Erythroblast (primary cell): ENCODE data around the gene HIF3A.
A peak's percentile ranks its signal among the peaks of the same experiment; 100 is the strongest.
"Not testable (repeated sequence)": the region's sequence is repeated elsewhere in the genome, so short reads cannot be mapped to it uniquely, and the experiment has no call there.

ENCODE experiments used
- DNase-seq, 2 experiments: peaks; one replicate each; lab custom pipeline; 2025; lab: John Stamatoyannopoulos, UW
- GATA1 ChIP-seq: IDR thresholded peaks from 2 replicates; pipeline ENCODE4 v1.6.1; 2011; ENCODE audit warnings: low read depth, mild to moderate bottlenecking, control low read depth, low read length, moderate library complexity
- POLR2A ChIP-seq: IDR thresholded peaks from 2 replicates; pipeline ENCODE4 v1.6.1; 2011; ENCODE audit warnings: mild to moderate bottlenecking, low read length

The HIF3A gene

DNA sequence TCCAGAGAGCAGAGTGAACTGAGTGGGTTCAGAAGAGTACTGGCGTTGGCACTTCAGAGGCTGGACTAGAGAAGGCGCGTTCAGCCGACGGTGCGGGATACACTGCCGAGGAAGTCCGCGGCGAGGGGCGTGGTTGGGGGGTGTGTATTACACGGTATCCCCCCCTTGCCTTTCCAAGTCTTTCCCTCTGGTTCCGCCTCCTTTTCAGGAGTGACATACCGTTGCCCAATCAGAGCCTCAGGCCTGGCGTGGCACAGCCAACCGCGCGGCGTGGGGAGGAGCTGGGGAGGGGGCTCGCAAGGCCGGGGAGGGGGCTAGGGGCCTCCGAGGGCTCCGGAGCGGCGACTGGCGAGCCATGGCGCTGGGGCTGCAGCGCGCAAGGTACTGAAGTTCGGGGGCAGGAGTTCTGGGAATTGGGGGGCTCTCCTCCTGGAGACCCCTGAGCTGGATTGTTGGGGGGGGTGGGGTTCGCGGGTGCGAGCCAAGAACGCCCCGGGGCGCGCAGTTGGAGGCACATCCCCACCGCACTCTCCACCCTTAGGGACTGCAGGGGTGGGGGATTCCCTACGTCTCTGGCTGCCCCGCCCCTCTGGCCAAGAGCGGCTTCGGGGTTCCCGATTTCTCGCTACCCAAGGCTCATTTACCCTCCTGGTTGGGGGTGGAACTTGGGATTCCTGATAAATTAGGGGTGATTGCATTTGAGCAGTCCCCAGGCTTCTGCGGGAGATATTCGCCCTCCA, at the start of gene HIF3A:
Gene HIF3A (plus strand): TSS at position 321 of the 740 bp plus-strand sequence. CDS start 35 bp downstream, at position 356.
- DNase-seq = peak in 1 of 2 experiments; percentile 15
- TF ChIP-seq POLR2A = no peak
- no peak for TF ChIP-seq GATA1

DNA sequence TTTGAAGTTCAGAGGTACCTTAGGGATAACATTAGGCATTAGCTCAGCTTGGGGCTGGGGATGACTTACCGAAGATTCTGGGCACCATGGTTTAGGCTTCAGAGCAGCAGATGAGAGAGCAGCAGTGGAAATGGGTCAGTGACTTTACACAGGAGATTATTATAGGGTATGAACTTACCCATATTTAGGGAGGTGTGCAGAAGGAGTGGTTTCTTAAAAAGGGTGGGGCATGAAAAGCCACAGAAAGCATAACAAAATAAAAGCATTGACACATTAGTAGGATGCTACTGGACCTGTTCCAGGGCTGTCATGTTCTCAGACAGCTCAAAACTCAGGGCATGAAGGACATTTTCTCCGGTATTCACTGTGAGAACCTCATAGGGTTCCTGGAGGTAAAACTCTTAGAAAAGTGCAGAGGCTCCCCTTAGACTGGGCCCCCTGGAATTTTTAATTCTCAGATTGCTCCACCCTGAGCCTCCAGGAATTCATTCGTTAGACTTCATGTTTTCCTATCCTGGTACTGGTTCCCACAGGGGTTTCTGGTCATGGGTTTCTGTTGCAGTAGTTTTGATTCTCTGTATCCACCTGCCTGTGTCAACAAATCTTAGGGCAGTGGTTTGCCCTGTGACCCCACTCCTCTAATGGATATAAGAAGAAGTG, 46.6 kb upstream of the HIF3A start:
- TF ChIP-seq GATA1 (no peak), POLR2A (no peak)
- DNase-seq = no peak

DNA sequence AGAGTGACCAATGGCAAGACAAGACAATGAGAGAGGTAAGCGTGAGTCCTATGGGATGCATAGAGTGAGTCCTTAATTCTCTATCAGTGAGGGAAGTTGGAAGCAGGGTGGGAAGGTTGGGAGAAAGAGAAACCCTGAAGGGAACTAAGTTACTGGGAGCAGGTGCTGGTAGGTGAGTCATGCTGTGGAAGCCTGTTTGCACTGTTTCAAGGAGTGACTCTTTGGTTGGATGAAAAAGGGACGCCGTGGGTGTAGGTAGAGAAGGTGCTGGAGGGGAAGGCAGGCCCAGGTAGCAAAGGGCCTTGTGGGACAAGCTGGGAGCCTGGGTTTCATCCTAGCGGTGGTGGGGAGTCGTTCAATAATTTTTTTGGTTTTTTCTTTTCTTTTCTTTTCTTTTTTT, 45.4 kb upstream of the HIF3A start:
- DNase-seq = no peak
- TF ChIP-seq GATA1 = no peak
- no peak for TF ChIP-seq POLR2A

DNA sequence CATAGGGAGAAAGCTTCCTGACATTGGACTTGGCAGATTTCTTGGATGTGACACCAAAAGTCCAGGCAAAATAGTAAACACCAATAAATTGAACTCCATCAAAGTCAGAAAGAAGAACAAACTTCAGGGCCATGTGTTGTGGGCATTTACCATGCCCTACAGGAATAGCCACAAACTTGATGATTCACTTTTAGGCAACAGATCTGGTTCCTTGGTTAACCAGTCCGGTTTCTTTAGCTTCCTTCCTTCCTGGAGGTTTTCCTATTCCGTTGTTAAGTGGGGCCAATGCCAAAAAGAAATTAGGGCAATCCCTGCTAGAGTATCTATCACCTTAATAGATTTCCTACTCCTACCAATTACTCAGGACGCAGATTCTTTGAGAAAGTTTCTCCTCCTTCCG, 42.1 kb upstream of the HIF3A start:
- no peak for DNase-seq
- no peak for TF ChIP-seq GATA1
- TF ChIP-seq POLR2A = no peak

DNA sequence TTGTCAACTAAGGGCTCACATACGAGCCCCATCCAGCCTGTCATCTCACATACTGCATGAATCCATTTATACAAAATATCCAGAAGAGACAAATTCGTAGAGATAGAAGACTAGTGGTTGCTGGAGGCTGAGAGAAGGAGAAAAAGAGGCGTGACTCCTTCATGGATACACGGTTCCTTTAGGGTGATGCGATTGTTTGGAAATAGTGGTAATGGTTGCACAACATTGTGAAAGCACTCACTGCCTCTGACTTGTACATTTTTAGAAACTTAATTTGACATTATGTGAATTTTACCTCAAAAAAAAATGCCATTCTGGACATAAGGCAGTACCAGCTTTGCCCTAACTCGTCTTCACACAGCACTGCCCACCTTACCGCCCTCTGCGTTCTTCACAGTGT, 40.0 kb upstream of the HIF3A start:
- no peak for TF ChIP-seq POLR2A
- no peak for DNase-seq

DNA sequence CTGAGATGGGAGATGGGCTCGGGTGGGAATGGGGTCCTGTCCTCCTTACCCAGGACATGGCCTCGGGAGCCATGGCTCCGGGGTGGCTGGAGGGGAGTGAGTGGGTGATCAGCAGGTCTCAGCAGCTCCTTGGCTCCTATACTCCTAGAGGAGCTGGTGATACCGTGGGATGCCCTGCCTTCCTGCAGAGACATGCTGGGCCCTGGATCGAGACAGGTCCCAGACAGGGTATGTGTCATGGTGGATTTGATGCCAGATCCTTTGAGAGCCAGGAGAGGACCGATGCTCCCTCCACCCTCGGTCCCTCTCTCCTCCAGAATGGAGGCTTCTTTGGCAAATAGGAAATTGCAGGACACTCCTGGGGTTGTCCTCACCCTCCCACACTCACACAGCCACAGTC, 35.3 kb upstream of the HIF3A start:
- DNase-seq = not testable (repeated sequence)

DNA sequence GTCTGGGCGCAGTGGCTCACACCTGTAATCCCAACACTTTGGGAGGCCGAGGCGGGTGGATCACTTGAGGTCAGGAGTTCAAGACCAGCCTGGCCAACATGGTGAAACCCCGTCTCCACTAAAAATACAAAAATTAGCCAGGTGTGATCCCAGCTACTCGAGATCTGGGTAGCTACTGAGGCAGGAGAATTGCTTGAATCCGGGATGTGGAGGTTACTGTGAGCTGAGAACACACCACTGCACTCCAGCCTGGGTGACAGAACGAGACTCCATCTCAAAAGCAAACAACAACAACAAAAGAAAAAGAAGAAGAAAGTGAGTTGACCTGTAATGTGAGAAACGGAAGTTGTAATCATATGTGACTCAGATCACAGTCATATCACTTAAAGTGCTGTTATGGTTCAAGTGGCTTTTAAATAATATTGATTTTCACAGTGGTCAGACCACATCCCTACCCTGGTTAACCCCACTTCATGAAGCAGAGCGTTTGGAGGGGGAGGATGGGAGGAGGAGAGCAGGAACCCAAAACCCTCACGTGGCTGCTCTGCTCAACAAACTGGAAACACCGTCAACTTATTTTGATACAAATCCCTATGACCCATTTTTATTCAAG, 34.1 kb upstream of the HIF3A start:
- not testable (repeated sequence) for DNase-seq

DNA sequence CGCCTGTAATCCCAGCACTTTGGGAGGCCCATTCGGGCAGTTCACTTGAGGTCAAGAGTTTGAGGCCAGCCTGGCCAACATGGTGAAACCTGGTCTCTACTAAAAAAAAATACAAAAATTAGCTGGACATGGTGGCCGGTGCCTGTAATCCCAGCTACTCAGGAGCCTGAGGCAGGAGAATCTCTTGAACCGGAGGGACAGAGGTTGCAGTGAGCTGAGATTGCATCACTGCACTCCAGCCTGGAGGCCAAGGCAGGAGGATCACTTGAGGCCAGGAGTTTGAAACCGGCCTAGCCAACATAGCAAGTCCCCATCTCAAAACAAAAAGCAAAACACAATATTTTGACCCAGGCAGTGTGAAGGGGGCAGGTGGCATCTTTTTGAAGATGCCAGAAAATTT, 32.0 kb upstream of the HIF3A start:
- not testable (repeated sequence) for DNase-seq

DNA sequence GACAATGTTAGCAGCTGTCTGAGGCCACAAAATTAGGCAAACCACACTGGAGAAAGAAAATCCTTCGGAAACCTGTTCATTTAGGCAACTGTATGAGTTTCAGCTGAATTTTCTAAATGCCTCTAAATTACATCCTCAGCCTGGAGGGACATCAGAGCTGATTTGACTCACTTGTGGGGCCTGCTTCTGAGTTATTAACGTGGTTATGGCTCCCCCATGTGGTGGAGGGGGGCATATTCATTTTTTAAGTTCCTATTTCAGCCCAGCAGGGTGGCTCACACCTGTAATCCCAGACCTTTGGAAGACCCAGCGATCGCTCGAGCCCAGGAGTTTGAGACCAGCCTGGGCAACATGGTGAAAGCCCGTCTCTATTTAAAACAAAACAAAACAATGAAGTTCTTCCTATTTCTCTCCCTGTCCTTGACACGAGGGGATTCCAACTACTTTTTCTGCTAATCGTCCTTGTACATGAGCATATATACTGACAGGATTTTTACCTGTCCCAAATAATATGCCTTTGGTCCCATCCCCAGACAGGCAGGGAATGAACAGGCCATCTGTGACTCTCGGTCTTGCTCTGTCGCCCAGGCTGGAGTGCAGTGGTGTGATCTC, 31.5 kb upstream of the HIF3A start:
- DNase-seq = peak; percentile 70 to 88
- TF ChIP-seq GATA1 (no peak), POLR2A (no peak)

DNA sequence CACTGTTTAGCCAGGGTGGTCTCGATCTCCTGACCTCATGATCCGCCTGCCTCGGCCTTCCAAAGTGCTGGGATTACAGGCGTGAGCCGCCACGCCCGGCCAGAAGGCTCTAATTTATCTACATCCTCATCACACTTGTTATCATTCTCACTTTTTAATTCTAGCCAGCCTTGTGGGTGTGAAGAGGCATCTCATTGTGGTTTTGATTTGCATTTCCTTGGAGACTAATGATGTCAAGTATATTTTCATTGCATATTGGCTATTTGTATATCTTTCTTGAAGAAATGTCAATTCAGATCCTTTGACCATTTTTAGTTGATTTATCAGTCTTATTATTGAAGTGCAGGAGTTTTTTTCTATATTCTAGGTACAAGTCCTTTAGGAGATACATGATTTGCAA, 27.7 kb upstream of the HIF3A start:
- DNase-seq = no peak
- TF ChIP-seq GATA1 (no peak), POLR2A (no peak)

DNA sequence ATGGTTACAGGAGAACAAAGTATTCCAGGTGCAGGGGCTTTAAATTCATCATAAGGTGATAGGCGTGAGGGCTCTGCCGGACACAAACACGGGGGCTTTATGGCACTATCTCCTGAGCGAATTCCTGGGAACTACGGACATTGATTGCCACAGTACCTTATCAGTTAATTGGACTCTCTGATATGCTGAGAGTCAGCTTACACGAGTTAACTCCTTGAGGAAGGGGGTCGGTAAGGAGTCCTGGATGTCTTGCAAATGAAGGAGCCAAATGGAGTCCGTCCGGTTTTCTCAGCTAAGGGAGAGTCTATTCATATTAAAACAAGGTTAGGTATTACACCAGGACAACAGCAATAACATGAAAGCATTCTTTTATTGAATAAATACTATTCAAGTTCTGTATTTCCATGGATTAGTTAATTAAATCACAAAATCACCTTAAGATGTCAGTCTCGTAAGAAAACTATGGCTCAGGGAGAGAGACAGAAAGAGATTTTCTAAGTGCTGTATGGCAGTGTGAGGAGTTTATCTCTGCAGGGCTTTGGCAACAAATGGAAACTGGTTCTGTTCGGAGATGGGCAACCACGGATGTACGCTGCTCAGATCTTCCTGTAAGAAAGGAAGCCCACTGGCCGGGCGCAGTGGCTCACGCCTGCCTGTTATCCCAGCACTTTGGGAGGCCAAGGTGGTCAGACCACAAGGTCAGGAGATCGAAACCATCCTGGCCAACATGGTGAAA, 26.2 kb upstream of the HIF3A start:
- DNase-seq = no peak

DNA sequence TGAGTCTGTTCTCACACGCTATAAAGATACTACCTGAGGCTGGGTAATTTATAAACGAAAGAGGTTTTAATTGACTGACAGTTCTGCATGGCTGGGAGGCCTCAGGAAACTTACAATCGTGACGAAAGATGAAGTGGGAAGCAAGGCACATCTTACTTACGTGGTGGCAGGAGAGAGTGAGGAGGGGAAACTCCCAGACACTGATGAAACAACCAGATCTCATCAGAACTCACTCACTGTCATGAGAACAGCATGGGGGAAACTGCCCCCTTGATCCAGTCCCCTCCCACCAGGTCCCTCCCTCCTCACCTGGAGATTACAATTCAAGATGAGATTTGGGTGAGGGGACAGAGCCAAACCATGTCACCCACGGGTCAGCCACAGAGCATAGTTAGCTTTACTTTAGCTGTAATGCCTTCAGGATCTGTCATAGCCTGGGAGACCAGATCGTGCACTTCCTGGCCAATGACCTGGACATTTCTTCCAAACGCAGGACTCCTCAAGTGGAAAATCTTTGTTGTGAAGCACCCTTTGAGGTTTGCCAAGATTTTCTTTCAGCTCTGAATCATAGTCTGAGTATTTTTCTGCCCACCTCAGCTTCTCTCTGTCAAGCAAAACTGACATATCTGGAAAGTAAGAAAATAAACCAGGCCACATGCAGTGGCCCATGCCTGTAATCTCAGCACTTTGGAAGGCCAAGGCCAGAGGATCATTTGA, 25.2 kb upstream of the HIF3A start:
- TF ChIP-seq GATA1 = no peak
- DNase-seq = no peak

More for the DNA sequence above, 26.2 kb upstream of the HIF3A start:
- TF ChIP-seq GATA1 (no peak), POLR2A (no peak)

DNA sequence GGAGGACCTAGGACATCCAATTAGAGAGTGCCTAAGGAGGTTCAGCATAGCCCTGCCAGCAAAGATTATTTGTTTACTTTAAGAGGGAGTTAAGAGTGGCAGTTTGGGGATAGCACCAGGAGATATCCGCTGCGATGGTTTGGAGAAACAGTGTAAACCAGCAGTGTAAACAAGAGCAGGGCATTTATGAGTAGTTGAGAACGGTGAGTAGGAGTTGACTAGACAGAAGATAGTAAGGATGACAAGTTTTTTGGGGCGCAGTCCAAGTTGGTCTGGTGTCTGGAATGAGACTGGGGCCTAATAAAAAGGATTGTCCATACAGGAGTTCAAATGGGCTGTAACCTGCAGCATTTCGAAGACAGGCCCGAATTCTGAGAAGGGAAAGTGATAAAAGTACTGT, 22.9 kb upstream of the HIF3A start:
- DNase-seq = not testable (repeated sequence)
